K562 (cell line): ENCODE measurements around the gene PRDM11. TPM values are rescaled to one million over a fixed set of nuclear protein-coding genes. Genes with fewer than 3 reads are reported as not detected.
A peak's percentile ranks its signal among the peaks of the same experiment; 100 is the strongest.

Experiments
- ATAC-seq: fragments of 200-7000 bp; cut with Tn5 transposase; 3 replicates; pipeline ENCODE4 v1.9.1; 2020; ENCODE audit warnings: moderate library complexity
- BruUV-seq: library from RNA; stranded (reverse); fragments of 400-500 nt; replicated peaks from 2 replicates; lab custom pipeline; 2021; lab: Mats Ljungman, UMichigan
- CTCF ChIA-PET: fragments of 300-600 bp; formaldehyde crosslinking; extraction: SDS; loops from one replicate; lab custom pipeline; 2021; ENCODE audit warnings: low intra/inter-chr PET ratio; lab: Yijun Ruan, JAX
- POLR2A ChIA-PET: fragments of 300-600, 350-650 bp; sonication (Branson Sonifier 250); formaldehyde crosslinking; extraction: SDS; loops from one replicate; lab custom pipeline; 2021; ENCODE audit warnings: antibody characterized with exemption, inconsistent platforms; lab: Yijun Ruan, JAX
- DNase-seq, 4 experiments: peaks; one replicate each; pipeline versions ENCODE4 v3.0.0 to v3.0.0-alpha.2; 2011 to 2018; ENCODE audit warnings: low spot score in 3 of 4, mixed read lengths in 3 of 4; ENCODE audit errors: extremely low read depth in 1 of 4
- FAIRE-seq: peaks from 2 replicates; lab custom pipeline; 2011; peaks lifted over from hg19 to GRCh38; lab: Jason Lieb, UNC
- H2AFZ ChIP-seq: 2 replicates; pipeline ENCODE4 v1.6.0; 2011; ENCODE audit warnings: low read depth, low read length, control low read depth, inconsistent platforms
- H3K27ac ChIP-seq: fragments of 200-600 bp; 3 replicates; pipeline ENCODE4 v1.8.0; 2011; ENCODE audit warnings: low read depth, mild to moderate bottlenecking, control low read depth, inconsistent platforms, low read length, moderate library complexity, mixed read lengths; ENCODE audit errors: extremely low read depth
- H3K27me3 ChIP-seq, 2 experiments: fragments of 300-600 bp in 1 of 2; 2 replicates in 1 of 2; 3 replicates in 1 of 2; pipeline versions ENCODE4 v1.6.0 to v1.8.0; 2011; ENCODE audit warnings: inconsistent platforms in 2 of 2, low read length in 2 of 2, mild to moderate bottlenecking in 1 of 2, mixed read lengths in 1 of 2, moderate library complexity in 1 of 2; ENCODE audit not compliant: control insufficient read depth in 2 of 2, insufficient read depth in 2 of 2
- H3K36me3 ChIP-seq: fragments of 300-600 bp; 3 replicates; pipeline ENCODE4 v1.8.0; 2011; ENCODE audit warnings: mild to moderate bottlenecking, low read length, inconsistent platforms; ENCODE audit not compliant: control insufficient read depth, insufficient read depth
- H3K4me1 ChIP-seq, 2 experiments: fragments of 200-600 bp in 1 of 2; replicated peaks in 1 of 2; 2 replicates in 1 of 2; 3 replicates in 1 of 2; pipeline versions ENCODE4 v1.5.1 to v1.8.0; 2011; ENCODE audit warnings: inconsistent platforms in 2 of 2, low read length in 2 of 2, mild to moderate bottlenecking in 1 of 2, mixed read lengths in 1 of 2, moderate library complexity in 1 of 2; ENCODE audit not compliant: control insufficient read depth in 2 of 2, insufficient read depth in 2 of 2
- H3K4me2 ChIP-seq: 2 replicates; pipeline ENCODE4 v1.6.1; 2011; ENCODE audit warnings: low read length, control low read depth, inconsistent platforms, mixed read lengths; ENCODE audit not compliant: insufficient read depth
- H3K4me3 ChIP-seq: fragments of 200-600 bp; sonication (generic), shearing (Covaris generic); 2 replicates; pipeline ENCODE4 v1.5.1; 2016; ENCODE audit warnings: control low read depth, inconsistent platforms
- H3K79me2 ChIP-seq: fragments of 200-600 bp; 3 replicates; pipeline ENCODE4 v1.8.0; 2011; ENCODE audit warnings: low read length, inconsistent platforms; ENCODE audit not compliant: control insufficient read depth, insufficient read depth
- H3K9ac ChIP-seq, 2 experiments: 2 replicates each; pipeline versions ENCODE4 v1.6.0 to v1.6.1; 2011; ENCODE audit warnings: low read depth in 2 of 2, low read length in 2 of 2, control low read depth in 1 of 2, inconsistent platforms in 1 of 2, mild to moderate bottlenecking in 1 of 2, mixed read lengths in 1 of 2; ENCODE audit not compliant: insufficient read depth in 1 of 2
- H3K9me1 ChIP-seq: one replicate; pipeline ENCODE4 v1.6.0; 2011; ENCODE audit warnings: inconsistent platforms, mild to moderate bottlenecking, low read length, moderate library complexity; ENCODE audit not compliant: control insufficient read depth, insufficient read depth
- H3K9me3 ChIP-seq: replicated peaks from 2 replicates; pipeline ENCODE4 v1.5.1; 2011; ENCODE audit warnings: low read depth, low read length, inconsistent platforms; ENCODE audit not compliant: control insufficient read depth, insufficient read depth
- H4K20me1 ChIP-seq: replicated peaks from 2 replicates; pipeline ENCODE4 v1.6.1; 2011; ENCODE audit warnings: low read length, inconsistent platforms, mixed read lengths; ENCODE audit not compliant: control insufficient read depth, insufficient read depth
- ETS2 ChIP-seq: IDR thresholded peaks from 2 replicates; pipeline ENCODE4 v1.6.1; 2016; ENCODE audit warnings: borderline replicate concordance, missing genetic modification characterization, mild to moderate bottlenecking, moderate library complexity, missing compliant biosample characterization; ENCODE audit not compliant: poor library complexity, severe bottlenecking
- POLR2A ChIP-seq: fragments of 450-650 bp; conservative IDR thresholded peaks from 2 replicates; pipeline ENCODE4 v1.6.1; 2016
- TFAM ChIP-seq: fragments of 250-450 bp; sonication (Bioruptor Pico); conservative IDR thresholded peaks from 2 replicates; pipeline ENCODE4 v1.5.0; 2021; ENCODE audit warnings: mild to moderate bottlenecking, moderate library complexity
- WGBS: fragments of 100-300 bp; shearing (Covaris generic); methylation state at CpG from one replicate; pipeline ENCODE4 v1.1.6; 2016; ENCODE audit warnings: low coverage, mixed read lengths; ENCODE audit not compliant: insufficient coverage; ENCODE audit errors: missing lambda C conversion rate; 5-methylcytosine and 5-hydroxymethylcytosine counted together
- in situ Hi-C: fragments of 300-500 bp; cut with MboI; formaldehyde crosslinking; loops from 4 replicates; pipeline ENCODE4 v1.15.0; 2018; ENCODE audit warnings: inconsistent platforms, mixed read lengths
- intact Hi-C: fragments of 100-400 bp; cut with micrococcal nuclease; formaldehyde crosslinking; loops from 2 replicates; pipeline ENCODE4 v1.14.2; 2022
- polyA plus RNA-seq, 8 experiments: library from polyadenylated mRNA; depleted of rRNA in 4 of 8; stranded (reverse) in 5 of 8; unstranded in 3 of 8; fragments of >200 nt; fragmentation: Nextera tagmentation in 2 of 8; fragmentation: Illumina TruSeq in 1 of 8; extraction: Ambion mirVana in 2 of 8; extraction: Trizol in 1 of 8; gene quantifications; 2 replicates each; pipeline versions ENCODE4 v1.2.1 to v1.2.3, GENCODE V29; 2011 to 2014; ENCODE audit warnings: inconsistent platforms in 1 of 8, missing spikeins in 1 of 8
- total RNA-seq, 7 experiments: library from RNA; depleted of rRNA in 6 of 7; stranded (reverse); fragments of >200 nt in 6 of 7; fragmentation: Illumina TruSeq in 2 of 7; extraction: Trizol in 2 of 7; gene quantifications; 2 replicates each; pipeline versions ENCODE4 v1.2.1 to v1.2.3, GENCODE V29; 2011 to 2021; ENCODE audit warnings: low replicate concordance in 1 of 7
- TF ChIP-seq, protein P1 (sequence below), 3 experiments: IDR thresholded peaks in 2 of 3; conservative IDR thresholded peaks in 1 of 3; 2 replicates each; pipeline ENCODE4 v1.5.1; 2011 to 2012; ENCODE audit warnings: low read length in 3 of 3, mild to moderate bottlenecking in 3 of 3, control low read depth in 2 of 3, improper control_type of control experiment in 1 of 3, inconsistent platforms in 1 of 3, low read depth in 1 of 3, mixed read lengths in 1 of 3, moderate library complexity in 1 of 3; ENCODE audit not compliant: insufficient read depth in 2 of 3
- TF ChIP-seq, protein P2 (sequence below): sonication (generic); IDR thresholded peaks from 2 replicates; pipeline ENCODE4 v1.6.1; 2016
- TF ChIP-seq, protein P3 (sequence below): IDR thresholded peaks from 2 replicates; pipeline ENCODE4 v1.6.1; 2012; ENCODE audit warnings: low read depth, low read length, improper control_type of control experiment, borderline replicate concordance
- TF ChIP-seq, protein P4 (sequence below), 2 experiments: fragments of 450-650 bp; formaldehyde crosslinking in 1 of 2; IDR thresholded peaks; 2 replicates each; pipeline versions ENCODE4 v1.4.0 to v1.6.1; 2014 to 2020; ENCODE audit warnings: mild to moderate bottlenecking in 2 of 2, borderline replicate concordance in 1 of 2, low read depth in 1 of 2

The PRDM11 gene
- total and polyA plus RNA-seq, 9 of the 15 experiments (the other 6 are each of a cell fraction or from before 2014, with no cell fraction given) = 0.01 to 1.1 (median 0.29) TPM

DNA sequence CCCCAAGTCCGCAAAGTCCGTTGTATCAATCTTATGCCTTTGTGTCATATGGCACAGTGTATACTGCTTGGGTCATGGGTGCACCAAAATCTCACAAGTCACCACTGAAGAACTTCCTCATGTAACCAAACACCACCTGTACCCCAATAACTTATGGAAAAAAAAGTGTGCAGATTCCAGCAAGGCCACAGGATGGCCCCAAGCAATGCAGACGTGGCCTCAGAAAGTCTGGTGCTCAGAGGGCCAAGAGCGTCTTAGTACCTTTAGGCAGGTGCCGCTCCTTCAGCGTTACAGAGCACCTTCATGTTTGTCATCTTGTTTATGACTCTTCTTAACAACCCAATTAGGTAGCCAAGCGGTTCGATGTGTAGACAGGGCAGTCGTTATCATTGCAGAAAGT lies 65.3 kb downstream of the PRDM11 start:
- H3K9ac ChIP-seq = no peak overlapping the region
- H3K36me3 ChIP-seq = no peaks in the 10 kb centered on the region
- H4K20me1 ChIP-seq = peaks cover 22% of the 10 kb centered on the region
- H3K9me1 ChIP-seq = peaks cover 3% of the 10 kb centered on the region
- peaks cover 0 to 6% of the 10 kb centered on the region in 2 experiments; a peak in 1 of 5 replicates for H3K4me1 ChIP-seq
- H3K4me3 ChIP-seq = no peak overlapping the region
- in situ Hi-C loops (no loop called here), intact Hi-C loops (loop anchor here (10.0 kb wide), 1 partner anchor 123 kb away; no protein-coding TSS in a partner anchor)
- ChIA-PET POLR2A (no interaction called here), CTCF (no interaction called here)
- no peaks in the 10 kb centered on the region for H3K9me3 ChIP-seq
- H3K4me2 ChIP-seq = no peak overlapping the region
- H3K27ac ChIP-seq = no peak overlapping the region
- 1% methylated on average over 9 of the region's 9 CpGs for WGBS
- peaks cover 8 to 51% of the 10 kb centered on the region in 2 experiments; a peak in 3 of 5 replicates for H3K27me3 ChIP-seq
- no peak overlapping the region for H2AFZ ChIP-seq
- BruUV-seq = no TSS peak
- DNase-seq = peak in 1 of 4 experiments; percentile 12
- peak; percentile 48; the same call in 2 of the 3 replicates for ATAC-seq
- FAIRE-seq = peak; percentile 32
- no peaks in the 10 kb centered on the region for H3K79me2 ChIP-seq
- TF ChIP-seq, protein P1, sequence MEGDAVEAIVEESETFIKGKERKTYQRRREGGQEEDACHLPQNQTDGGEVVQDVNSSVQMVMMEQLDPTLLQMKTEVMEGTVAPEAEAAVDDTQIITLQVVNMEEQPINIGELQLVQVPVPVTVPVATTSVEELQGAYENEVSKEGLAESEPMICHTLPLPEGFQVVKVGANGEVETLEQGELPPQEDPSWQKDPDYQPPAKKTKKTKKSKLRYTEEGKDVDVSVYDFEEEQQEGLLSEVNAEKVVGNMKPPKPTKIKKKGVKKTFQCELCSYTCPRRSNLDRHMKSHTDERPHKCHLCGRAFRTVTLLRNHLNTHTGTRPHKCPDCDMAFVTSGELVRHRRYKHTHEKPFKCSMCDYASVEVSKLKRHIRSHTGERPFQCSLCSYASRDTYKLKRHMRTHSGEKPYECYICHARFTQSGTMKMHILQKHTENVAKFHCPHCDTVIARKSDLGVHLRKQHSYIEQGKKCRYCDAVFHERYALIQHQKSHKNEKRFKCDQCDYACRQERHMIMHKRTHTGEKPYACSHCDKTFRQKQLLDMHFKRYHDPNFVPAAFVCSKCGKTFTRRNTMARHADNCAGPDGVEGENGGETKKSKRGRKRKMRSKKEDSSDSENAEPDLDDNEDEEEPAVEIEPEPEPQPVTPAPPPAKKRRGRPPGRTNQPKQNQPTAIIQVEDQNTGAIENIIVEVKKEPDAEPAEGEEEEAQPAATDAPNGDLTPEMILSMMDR (IDR thresholded peaks at IDR 0.05 in 2 of 3, conservative IDR thresholded peaks at IDR 0.05 in 1 of 3; ENCODE audit: insufficient read depth in 2 of 3, low read depth in 1 of 3, low read length in 3 of 3) = peak; percentile 25 to 40 (median 33); a peak in 3 of 6 replicates
- TF ChIP-seq POLR2A (no peak), TFAM (no peak), ETS2 (tag) (no peak)
- TF ChIP-seq, protein P2, sequence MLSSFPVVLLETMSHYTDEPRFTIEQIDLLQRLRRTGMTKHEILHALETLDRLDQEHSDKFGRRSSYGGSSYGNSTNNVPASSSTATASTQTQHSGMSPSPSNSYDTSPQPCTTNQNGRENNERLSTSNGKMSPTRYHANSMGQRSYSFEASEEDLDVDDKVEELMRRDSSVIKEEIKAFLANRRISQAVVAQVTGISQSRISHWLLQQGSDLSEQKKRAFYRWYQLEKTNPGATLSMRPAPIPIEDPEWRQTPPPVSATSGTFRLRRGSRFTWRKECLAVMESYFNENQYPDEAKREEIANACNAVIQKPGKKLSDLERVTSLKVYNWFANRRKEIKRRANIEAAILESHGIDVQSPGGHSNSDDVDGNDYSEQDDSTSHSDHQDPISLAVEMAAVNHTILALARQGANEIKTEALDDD = no peak
- TF ChIP-seq, protein P3, sequence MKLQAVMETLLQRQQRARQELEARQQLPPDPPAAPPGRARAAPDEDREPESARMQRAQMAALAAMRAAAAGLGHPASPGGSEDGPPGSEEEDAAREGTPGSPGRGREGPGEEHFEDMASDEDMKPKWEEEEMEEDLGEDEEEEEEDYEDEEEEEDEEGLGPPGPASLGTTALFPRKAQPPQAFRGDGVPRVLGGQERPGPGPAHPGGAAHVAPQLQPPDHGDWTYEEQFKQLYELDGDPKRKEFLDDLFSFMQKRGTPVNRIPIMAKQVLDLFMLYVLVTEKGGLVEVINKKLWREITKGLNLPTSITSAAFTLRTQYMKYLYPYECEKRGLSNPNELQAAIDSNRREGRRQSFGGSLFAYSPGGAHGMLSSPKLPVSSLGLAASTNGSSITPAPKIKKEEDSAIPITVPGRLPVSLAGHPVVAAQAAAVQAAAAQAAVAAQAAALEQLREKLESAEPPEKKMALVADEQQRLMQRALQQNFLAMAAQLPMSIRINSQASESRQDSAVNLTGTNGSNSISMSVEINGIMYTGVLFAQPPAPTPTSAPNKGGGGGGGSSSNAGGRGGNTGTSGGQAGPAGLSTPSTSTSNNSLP = no peak
- TF ChIP-seq, protein P4, sequence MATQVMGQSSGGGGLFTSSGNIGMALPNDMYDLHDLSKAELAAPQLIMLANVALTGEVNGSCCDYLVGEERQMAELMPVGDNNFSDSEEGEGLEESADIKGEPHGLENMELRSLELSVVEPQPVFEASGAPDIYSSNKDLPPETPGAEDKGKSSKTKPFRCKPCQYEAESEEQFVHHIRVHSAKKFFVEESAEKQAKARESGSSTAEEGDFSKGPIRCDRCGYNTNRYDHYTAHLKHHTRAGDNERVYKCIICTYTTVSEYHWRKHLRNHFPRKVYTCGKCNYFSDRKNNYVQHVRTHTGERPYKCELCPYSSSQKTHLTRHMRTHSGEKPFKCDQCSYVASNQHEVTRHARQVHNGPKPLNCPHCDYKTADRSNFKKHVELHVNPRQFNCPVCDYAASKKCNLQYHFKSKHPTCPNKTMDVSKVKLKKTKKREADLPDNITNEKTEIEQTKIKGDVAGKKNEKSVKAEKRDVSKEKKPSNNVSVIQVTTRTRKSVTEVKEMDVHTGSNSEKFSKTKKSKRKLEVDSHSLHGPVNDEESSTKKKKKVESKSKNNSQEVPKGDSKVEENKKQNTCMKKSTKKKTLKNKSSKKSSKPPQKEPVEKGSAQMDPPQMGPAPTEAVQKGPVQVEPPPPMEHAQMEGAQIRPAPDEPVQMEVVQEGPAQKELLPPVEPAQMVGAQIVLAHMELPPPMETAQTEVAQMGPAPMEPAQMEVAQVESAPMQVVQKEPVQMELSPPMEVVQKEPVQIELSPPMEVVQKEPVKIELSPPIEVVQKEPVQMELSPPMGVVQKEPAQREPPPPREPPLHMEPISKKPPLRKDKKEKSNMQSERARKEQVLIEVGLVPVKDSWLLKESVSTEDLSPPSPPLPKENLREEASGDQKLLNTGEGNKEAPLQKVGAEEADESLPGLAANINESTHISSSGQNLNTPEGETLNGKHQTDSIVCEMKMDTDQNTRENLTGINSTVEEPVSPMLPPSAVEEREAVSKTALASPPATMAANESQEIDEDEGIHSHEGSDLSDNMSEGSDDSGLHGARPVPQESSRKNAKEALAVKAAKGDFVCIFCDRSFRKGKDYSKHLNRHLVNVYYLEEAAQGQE (IDR thresholded peaks at IDR 0.05; ENCODE audit: borderline replicate concordance) = 0 out of 2 replicates have a peak, but pooled peaks have one; percentile 6
- TF ChIP-seq, protein P4 (CRISPR knock-in tag; IDR thresholded peaks at IDR 0.05; ENCODE audit: low read depth) = no peak
